ENCODE data around the gene TSHZ1.

Gene TSHZ1

DNA sequence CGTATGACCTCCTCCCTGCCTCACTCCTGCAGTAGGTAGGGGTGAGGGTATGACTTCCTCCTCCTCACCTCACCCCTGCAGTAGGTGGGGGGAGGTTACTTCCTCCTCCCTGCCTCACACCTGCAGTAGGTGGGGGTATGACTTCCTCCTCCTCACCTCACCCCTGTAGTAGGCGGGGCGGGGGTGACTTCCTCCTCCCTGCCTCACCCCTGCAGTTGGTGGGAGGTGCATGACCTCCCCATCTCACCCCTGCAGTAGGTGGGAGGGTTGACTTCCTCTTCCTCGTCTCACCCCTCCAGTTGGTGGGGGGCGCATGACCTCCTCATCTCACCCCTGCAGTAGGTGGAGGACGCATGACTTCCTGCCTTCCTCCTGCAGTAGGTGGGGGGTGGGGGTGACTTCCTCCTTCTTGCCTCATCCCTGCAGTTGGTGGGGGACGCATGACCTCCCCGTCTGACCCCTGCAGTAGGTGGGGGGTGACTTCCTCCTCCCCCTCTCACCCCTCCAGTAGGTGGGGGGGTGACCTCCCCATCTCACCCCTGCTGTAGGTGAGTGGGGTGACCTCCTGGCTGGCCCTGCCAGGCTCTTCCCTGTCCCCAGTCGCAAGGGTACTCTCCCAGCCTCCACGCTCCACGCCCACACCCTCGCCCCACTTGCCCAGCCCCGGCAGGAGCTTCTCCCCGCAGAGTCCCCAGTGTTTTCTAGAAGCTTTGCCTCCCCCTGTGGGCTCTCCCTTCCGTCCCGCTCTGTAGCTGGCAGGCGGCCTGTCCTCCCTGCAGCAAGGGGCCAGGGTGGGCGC is 39.3 kb downstream of the TSHZ1 start:
- DNase-seq = no peak

DNA sequence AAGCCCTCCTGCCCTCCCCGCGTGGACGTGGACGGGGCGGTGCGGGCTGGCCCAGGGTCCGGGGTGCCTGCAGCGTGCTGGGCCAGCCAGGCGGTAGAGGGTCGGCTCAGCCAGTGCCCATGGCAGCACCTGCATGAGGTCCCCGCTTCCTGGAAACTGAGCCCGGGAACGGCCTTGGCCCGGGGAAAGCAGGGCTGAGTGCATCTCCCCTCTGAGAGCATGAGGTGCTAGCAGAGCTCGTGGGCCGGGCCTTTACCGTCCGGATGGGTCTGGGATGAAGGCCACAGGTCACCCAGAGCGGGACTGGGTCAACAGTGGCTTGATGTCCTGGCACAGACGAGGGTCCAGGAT is 39.8 kb downstream of the TSHZ1 start:
- no peak for DNase-seq

DNA sequence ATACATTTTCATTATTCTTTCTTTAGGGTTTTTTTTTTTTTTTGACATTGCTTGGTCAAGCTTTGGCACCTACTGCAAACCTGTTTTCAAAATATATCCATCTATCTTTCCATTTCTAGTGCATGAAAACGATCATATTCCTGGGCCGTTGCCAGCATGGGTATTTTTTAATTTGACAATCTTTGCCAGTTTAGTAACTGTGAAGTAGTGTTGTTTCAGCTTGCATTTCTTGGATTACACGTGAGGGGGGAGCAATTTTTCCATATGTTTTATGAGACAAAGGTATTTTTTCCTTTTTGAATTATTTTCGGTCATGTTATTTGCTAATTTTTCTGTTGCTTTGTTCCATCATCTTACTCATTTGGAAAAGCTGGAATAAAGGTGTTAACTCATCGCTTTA is 40.9 kb downstream of the TSHZ1 start:
- no peak for DNase-seq

DNA sequence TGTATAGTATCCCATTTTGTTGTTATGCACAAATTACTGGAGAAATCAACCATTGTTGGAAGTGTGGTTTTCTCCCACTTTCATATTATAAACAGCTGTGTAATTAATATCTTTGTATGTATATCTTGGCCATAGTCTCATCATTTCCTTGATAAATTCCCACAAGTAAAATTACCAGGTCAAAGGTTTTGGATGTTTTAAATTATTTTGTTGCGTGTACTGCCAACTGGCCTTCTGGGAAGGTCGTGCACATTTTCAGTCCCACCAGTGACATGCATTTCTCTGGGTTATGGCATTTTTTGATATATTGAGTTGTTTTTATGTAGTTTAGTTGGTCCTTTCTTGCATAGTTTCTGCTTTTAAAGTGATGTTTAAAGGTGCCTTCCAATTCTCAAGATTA is 41.5 kb downstream of the TSHZ1 start:
- no peak for DNase-seq

DNA sequence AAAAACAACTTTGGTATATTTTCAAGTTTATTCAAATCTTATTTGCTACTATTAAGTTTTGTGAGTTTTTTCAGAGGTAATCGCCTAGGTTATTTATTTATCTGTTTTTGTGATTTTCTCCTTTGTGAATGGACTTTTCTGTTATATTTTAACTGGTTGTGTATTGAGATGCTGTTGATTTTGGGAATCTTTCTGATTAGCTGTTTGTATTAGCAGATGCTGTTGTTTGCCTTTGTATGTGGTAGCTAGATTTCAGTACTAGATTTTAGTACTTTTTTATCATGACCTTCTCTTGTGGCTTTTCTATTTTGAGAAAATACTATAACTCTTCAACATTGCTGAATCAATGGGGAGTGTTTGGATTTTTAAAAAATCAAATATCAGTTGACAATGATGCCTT is 42.4 kb downstream of the TSHZ1 start:
- DNase-seq = no peak

DNA sequence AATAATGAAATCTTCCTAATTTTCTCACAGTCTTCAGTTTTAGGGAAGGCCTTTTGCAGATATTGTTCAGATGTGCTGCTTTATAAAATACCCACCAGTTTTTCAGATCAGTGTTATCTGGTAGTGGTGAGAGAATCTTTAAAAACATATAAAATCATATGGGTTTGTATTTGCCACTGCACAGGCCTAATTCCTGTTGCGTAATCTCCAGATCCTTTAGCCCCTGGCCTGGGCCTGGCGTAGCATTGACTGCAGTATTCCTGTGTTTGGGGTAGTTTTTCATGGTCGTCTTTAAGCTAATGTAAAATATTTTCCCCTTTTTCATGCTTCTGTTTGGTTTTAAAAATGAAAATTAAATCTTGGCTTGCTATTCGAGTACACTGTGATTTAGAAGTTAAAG is 43.2 kb downstream of the TSHZ1 start:
- DNase-seq = no peak

DNA sequence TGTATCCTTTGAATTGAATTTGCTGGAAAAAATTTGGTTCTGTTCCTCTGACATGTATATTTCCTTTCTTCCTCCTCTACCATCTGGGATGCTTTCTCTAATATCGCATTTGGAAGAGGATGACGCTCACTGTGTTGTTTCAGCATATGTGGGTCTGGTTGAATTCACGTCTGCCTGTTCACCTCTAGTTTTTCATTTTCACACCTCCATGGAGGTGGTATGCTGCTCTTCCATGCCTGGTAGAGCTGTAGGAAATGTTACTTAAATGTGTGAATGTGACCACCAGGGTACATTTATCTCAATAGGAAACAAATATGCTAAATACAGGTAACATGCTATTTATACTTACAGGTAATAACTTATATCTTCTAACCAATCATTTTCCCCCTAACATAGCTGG is 44.5 kb downstream of the TSHZ1 start:
- no peak for DNase-seq

DNA sequence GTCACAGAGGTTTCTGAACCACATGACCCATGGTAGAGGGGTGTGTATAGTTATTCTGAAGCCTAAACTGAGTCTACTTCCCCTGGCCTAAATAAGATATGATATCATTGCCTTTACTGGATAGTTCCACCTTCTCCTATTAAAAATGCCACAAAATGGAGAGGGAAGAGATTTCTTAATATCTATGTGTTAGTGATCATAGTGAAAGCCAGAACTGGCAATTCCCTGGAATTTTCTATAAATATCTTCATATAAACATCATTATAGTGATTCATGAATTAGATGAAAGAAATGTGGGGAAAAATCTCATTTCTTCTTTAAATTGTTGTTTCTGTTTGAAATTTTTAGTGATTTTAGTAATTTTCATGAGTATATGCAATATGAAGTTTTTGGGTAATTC is 45.8 kb downstream of the TSHZ1 start:
- no peak for DNase-seq

DNA sequence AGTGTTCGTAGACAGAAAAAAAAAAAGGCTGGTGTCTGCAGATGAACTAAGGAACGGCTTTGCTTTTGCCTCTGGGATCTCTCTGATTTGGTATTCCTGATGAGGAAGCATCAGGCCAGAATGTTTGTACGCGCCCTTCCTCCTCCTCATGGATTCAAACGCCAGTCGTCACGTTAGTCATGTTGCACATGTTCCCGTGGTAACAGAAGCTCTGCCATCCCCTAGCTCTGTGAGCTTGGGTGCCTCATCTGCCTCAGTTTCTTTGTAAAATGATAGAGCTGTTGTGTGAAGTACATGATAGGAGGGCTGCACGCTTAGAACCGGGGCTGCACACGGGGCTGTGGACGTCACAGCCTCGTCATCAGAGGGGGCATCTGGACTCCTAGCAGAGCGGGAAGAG is 47.0 kb downstream of the TSHZ1 start:
- DNase-seq = no peak

DNA sequence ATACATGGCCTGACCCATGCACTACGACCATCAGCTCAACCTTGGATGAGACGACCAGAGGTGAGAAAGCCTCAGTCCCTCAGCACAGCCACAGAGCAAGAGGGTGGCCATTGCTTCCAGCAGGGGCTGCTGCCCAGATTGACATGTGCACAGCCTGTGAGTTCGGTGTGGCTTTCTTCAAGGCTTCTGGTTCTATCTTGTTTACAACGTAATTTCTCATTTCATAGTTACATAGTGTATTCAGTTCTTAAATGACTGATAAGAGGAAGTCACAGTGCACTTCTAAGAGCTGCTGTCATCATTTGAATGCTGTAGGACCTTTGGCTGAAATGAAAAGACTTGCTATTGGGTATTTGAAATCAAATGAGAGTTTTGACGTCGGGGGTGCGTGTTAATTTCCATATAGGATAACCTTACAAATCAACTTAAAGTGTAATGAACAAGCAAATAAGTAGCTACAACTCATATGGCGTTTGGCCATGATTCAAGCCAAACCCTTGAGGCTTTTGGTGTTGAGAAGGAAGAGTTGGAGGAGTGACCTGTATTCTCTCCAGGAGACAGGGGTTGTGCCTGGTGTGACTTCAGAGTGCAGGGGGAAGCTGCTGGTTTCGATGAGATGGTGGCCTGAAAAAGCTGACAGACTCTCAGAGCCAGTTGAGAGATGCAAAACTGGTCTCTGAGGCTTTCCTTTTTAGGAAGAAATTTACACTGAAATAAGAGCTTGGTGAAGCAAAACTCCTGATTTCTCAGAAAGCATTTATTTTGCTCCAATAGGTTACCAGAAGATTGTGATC is 51.0 kb downstream of the TSHZ1 start:
- no peak for DNase-seq

DNA sequence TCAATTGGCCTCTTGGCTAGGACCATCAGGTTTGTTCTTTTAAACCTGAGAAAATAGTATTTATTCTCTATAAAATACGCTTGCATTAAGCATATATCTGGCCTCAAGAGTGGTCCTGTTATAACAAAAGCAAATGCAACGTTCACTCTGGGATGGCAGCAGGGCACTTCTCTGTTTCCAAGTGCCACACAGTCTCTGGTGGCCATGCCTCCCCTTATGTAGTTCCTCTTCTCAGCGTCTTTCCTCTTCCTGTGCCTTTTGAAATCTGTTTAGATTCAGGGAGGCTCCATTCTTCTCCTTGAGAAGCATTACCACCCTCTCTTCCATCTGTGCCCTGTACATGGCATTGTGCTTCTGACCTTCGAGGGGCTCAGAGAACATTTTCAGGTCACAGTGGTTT is 51.9 kb downstream of the TSHZ1 start:
- no peak for DNase-seq

DNA sequence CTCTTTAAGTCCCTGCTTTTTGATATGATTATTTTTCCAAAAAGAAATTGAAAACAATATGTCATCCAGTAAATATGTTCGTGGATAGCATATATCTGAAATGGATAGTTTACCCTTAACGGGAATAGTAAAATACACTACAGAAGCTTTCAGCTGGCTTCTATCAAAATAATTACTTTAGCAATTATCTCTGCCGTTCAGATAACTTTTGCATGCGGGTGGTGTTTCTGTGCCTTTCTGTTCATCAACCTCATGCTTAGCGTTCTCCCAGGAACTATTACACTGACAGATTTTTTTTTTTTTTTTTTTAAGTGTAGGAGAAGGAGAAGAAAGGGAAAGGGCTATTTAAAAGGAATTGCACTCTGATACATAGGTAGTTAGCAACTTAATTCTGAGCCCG is 53.6 kb downstream of the TSHZ1 start:
- no peak for DNase-seq

DNA sequence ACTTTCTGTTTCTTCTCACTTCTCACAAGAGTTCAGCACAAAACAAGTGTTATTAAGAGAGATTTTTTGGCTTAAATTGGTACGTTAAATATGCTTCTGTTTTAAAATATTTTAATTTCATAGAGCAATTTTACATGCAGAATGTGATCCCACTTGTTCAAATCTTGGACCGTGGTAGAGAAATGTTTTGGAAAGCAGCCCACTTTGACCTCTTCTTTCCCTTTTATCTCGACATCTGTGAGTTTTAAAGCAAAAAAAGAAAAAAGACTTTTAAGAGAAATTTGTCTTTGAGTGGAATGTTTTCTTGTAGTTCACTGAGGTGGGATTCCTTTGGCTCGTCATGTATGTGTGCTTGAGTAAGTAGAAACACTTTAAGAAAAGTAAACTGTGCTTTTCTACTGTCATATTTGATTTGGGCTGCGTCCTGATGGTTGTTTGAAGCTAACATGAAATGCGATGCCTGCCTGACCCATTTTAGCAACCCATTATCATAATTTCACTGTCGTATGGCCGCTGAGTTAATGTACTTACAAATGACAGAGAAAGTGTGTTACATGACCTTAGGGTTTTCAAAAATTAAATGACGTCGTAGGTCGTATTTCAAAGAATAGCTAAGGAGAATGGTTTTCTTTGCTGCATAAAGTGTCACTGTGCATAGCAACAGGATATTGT is 54.5 kb downstream of the TSHZ1 start:
- DNase-seq = no peak

DNA sequence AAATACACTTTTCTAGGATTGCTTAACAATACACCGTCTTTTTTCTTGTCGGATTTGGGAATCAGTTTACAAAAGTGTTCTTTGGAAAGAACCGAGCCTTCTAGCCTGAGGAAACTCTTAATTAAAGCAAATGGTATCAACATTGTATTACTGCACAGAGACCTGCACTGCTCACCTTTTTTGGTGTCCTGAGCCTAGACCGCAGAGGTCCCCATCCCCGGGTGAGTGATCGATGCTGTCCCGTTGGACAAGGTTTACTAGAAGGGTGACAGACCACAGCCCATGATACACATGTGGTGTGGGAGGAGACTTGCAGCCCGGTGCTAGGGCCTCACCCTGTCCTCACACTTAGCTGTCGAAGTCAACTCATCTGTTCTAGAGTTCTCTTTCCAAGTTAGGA is 55.3 kb downstream of the TSHZ1 start:
- no peak for DNase-seq

DNA sequence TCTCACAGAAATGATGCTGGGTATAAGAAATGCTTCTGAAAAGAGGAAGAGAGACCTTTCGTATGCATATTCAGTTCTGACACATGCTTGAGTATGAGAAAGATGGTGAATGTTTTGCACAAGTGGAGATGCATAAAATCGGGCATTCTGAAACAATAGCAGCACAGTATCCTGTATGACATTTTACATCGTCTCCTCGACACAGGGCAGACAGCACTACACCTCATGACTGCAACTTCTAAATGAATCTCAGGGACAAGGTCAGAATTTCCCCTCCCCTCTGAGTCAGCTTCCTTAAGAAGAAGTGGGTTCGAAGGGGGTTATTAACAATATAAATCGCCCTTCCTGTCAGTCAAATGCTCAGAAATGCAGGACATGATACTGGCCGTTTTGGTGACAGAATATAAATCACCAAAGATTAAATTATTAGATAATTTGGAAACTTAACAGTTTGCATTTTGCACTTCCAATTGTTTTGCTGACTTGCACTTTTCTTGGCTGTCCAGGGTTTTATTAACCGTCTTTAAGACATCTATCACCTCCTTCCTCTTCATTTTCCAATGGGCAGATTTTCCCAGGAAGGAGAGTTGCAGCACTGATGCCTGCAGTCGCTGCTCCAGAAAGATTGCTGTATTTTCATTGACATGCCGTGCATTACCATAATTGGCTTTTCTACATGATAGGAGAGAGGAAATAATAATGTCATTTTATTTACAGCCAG is 57.2 kb downstream of the TSHZ1 start:
- DNase-seq = no peak

DNA sequence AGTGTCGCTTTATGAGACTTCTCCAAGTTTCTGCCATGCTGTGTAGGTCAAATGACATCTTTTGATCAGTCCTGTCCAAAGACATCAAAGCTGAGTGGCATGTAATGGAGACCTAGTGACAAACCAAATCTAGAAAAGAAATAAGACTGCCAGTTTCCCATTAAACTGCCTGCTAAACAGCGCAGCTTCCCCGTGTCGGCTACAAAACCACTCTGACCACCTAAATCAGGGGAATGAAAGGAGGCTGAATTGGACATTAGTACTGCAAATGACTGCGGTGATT is 57.7 kb downstream of the TSHZ1 start:
- DNase-seq = no peak

DNA sequence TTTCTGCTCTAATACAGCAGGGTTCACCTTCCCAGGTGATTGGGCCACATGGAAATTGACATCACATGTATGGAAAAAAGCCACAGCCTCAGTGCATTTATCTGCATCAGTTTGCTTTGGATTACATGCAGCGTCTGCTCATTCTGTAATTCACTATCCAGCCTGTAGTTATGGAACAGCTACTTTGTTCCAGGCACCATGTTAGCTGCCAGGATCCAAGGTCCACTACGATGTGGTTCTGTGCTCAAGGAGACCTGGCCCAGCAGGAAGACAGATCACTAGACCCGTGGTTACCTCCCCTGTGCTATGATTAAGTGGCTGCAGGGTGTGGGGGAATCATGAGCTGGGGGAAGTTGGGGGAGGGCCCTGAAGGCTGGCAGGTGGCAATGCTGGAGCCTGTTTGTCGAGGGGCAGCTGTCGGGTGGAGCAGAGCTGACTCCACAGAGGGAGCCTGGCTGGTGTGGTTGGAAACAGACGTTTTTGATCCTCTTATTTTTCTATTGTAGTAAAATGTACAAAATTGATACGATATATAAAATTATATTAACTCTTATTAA is 58.6 kb downstream of the TSHZ1 start:
- no peak for DNase-seq

DNA sequence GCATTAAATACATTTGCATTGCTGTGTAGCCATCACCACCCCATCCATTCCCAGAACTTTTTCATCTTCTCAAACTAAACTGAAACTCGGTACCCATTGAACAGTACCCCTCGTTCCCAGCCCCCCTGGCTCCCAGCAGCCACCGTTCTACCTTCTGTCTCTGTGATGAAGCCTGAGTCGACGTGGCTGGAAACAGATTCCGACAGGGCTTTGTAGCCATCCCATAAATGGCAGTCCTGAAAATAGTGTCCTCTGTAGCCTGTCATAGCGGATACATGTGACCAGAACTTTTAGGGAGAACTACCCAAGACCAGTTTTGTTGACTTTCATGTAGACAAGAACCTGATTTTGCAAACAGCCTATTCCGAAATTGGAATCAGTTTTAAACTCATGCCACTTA is 59.1 kb downstream of the TSHZ1 start:
- DNase-seq = no peak

DNA sequence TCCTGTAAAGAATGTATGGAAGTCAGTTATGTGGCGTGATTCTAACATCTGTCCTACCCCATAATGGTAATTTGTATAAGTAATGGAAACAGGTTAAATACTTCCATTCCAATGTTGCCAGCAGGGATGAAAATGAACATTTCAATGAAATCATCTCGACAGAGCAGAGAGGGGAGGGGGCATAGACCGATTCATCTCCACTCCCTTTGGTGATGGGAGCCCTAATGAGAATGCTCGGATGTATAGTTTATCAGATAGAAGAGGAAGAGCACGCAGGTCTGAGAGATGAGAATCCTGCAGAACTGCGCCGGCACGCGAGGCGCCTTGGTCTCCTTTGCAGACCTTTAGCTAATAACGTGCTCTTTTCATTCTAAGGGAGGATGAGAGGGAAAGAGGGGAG is 61.4 kb downstream of the TSHZ1 start:
- DNase-seq = no peak

DNA sequence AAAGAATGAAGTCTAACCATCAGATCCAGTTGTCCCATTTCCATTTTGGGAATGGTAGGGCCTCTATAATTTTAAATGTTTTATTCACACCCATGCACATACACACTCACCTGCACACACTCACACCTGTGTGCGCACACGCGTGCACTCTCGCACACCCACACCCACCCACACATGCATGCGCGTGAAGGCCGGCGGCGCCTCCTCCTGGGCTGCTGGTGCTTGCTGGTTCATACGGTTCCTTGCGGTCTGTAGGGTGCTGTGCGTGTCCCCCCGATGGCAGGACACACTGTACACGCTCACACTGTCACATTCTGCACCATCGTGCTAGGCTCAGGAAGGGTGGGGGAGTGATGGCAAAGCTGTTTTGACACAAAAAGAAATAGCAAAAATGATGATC is 63.2 kb downstream of the TSHZ1 start:
- no peak for DNase-seq

DNA sequence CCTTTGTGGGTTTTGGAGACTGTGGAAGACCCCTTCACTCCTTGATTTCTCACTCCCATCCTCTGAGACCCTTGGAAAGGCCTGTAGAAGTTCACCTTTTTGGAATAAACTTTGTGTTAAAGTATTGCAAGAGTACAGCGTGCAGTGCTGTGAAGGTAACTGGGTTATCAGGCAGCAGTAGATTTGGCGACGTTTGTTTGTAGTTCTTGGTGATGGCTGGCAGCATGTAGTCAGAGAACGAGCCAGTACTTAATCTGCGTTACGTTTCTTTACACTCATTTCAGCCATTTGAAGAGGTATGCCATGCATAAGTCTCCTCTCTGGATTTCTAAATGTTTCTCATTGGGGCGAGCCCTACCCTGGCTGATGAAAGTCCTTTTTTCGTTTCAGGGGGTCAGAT is 64.6 kb downstream of the TSHZ1 start:
- no peak for DNase-seq

DNA sequence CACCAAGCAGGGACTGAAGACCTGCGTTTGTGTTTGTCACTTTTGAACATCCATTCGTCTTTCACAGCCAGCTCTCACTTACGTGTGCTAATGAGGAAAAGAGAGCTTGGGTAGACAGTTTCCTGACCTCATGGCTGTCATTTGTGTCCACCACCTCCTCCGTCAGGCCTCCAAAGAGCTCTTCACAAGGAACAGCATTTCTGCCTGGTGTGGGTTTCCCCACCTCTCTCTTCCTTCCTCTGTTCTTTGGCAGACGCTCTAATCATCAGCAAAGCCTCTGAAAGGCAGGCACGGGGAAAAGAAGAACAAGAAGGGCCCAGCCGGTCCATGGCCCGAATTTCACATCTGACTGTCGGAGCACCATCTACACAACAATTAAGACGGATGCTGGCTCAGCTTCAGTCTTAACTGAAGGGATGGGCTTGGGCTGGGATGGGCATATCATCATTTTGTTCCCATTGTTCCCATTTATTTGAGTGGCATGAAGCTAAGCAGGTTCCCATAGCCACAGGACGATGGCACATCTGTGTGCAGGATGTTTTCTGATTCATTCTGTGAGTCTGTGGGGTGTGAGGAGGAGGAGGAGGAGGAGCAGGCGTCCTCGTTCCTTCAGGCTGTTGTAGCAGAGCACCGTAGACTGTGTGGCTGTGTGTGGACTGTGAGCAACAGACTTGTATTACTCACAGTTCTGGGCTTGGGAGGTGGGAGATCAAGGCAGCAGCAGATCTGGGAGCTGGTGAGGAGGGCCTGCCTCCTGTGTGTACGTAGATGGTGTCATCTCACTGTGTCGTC is 66.4 kb downstream of the TSHZ1 start:
- no peak for DNase-seq

DNA sequence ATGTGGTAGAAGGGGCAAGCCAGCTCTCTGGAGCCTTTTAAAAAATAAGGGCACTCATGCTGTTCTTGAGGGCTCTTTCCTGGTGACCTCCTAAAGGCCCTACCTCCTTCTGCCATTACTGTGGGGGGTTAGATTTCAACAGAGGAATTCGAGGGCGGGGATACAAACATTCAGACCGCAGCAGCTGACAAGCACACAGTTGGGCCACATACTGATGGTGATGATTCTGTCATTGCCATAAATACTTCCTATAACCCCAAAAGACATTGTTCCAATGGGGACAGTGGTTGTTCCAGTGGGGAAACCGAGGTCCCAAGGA is 67.0 kb downstream of the TSHZ1 start:
- no peak for DNase-seq

Data from NCI-H187 treated with DMSO at 0.1 percent for 48 hours (cell line).